K562 (cell line): ENCODE results near the gene MYMX. TPM values are rescaled to one million over a fixed set of nuclear protein-coding genes. Genes with fewer than 3 reads are reported as not detected.
A peak's percentile ranks its signal among the peaks of the same experiment; 100 is the strongest.

Source experiments
- CHD2 ChIP-seq: IDR thresholded peaks from 2 replicates; pipeline ENCODE4 v1.6.1; 2011; ENCODE audit warnings: low read depth, low read length
- CHD4 ChIP-seq: fragments of 200-600 bp; sonication (generic); IDR thresholded peaks from 3 replicates; pipeline ENCODE4 v1.6.1; 2012; ENCODE audit warnings: low read depth, mild to moderate bottlenecking, mixed read lengths, low read length, inconsistent platforms; ENCODE audit not compliant: insufficient read depth, insufficient replicate concordance, poor library complexity, severe bottlenecking
- CREBBP ChIP-seq: IDR thresholded peaks from one replicate; pipeline ENCODE4 v1.6.1; 2012; ENCODE audit warnings: low read depth, mild to moderate bottlenecking, control low read depth, inconsistent platforms, low read length
- EWSR1 ChIP-seq: fragments of 450-650 bp; IDR thresholded peaks from 2 replicates; pipeline ENCODE4 v1.6.1; 2018; ENCODE audit warnings: borderline replicate concordance, mild to moderate bottlenecking, low read depth, moderate library complexity; ENCODE audit not compliant: partially characterized antibody
- HCFC1 ChIP-seq: IDR thresholded peaks from 2 replicates; pipeline ENCODE4 v1.6.1; 2012; ENCODE audit warnings: low read depth, low read length, improper control_type of control experiment
- MCM2 ChIP-seq: fragments of 450-650 bp; IDR thresholded peaks from 2 replicates; pipeline ENCODE4 v1.6.1; 2017; ENCODE audit warnings: low read depth, mild to moderate bottlenecking
- MEF2D ChIP-seq: conservative IDR thresholded peaks from 2 replicates; pipeline ENCODE4 v1.6.1; 2016; ENCODE audit warnings: low read depth, missing genetic modification characterization, missing compliant biosample characterization
- POLR2AphosphoS2 ChIP-seq: IDR thresholded peaks from 2 replicates; pipeline ENCODE4 v1.6.1; 2012; ENCODE audit warnings: low read length, improper control_type of control experiment
- RFX1 ChIP-seq: fragments of 450-650 bp; IDR thresholded peaks from 2 replicates; pipeline ENCODE4 v1.6.1; 2016; ENCODE audit warnings: mild to moderate bottlenecking, moderate library complexity
- SIX5 ChIP-seq, 2 experiments: IDR thresholded peaks; 2 replicates each; pipeline ENCODE4 v1.6.1; 2011; ENCODE audit warnings: low read length in 2 of 2, borderline replicate concordance in 1 of 2, low read depth in 1 of 2, mild to moderate bottlenecking in 1 of 2, moderate library complexity in 1 of 2; ENCODE audit not compliant: insufficient read depth in 1 of 2
- polyA plus RNA-seq, 8 experiments: library from polyadenylated mRNA; depleted of rRNA in 4 of 8; stranded (reverse) in 5 of 8; unstranded in 3 of 8; fragments of >200 nt; fragmentation: Nextera tagmentation in 2 of 8; fragmentation: Illumina TruSeq in 1 of 8; extraction: Ambion mirVana in 2 of 8; extraction: Trizol in 1 of 8; gene quantifications; 2 replicates each; pipeline versions ENCODE4 v1.2.1 to v1.2.3, GENCODE V29; 2011 to 2014; ENCODE audit warnings: inconsistent platforms in 1 of 8, missing spikeins in 1 of 8
- total RNA-seq, 7 experiments: library from RNA; depleted of rRNA in 6 of 7; stranded (reverse); fragments of >200 nt in 6 of 7; fragmentation: Illumina TruSeq in 2 of 7; extraction: Trizol in 2 of 7; gene quantifications; 2 replicates each; pipeline versions ENCODE4 v1.2.1 to v1.2.3, GENCODE V29; 2011 to 2021; ENCODE audit warnings: low replicate concordance in 1 of 7
- TF ChIP-seq, protein P1 (sequence below): fragments of 450-650 bp; formaldehyde crosslinking; IDR thresholded peaks from 2 replicates; pipeline ENCODE4 v1.4.0; 2020; ENCODE audit warnings: mild to moderate bottlenecking, moderate library complexity
- TF ChIP-seq, protein P2 (sequence below): fragments of 450-650 bp; formaldehyde crosslinking; IDR thresholded peaks from 2 replicates; pipeline ENCODE4 v1.4.0; 2022; ENCODE audit warnings: missing genetic modification characterization
- TF ChIP-seq, protein P3 (sequence below), 2 experiments: fragments of 450-650 bp; formaldehyde crosslinking in 1 of 2; IDR thresholded peaks; 2 replicates each; pipeline versions ENCODE4 v1.4.0 to v1.6.1; 2014 to 2020; ENCODE audit warnings: mild to moderate bottlenecking in 2 of 2, borderline replicate concordance in 1 of 2, low read depth in 1 of 2
- TF ChIP-seq, protein P4 (sequence below): fragments of 450-650 bp; formaldehyde crosslinking; IDR thresholded peaks from 2 replicates; pipeline ENCODE4 v1.4.0; 2022; ENCODE audit warnings: missing genetic modification characterization

The MYMX gene
- total and polyA plus RNA-seq, 9 of the 15 experiments (the other 6 are each of a cell fraction or from before 2014, with no cell fraction given): 0.12 TPM; not detected in 8

DNA sequence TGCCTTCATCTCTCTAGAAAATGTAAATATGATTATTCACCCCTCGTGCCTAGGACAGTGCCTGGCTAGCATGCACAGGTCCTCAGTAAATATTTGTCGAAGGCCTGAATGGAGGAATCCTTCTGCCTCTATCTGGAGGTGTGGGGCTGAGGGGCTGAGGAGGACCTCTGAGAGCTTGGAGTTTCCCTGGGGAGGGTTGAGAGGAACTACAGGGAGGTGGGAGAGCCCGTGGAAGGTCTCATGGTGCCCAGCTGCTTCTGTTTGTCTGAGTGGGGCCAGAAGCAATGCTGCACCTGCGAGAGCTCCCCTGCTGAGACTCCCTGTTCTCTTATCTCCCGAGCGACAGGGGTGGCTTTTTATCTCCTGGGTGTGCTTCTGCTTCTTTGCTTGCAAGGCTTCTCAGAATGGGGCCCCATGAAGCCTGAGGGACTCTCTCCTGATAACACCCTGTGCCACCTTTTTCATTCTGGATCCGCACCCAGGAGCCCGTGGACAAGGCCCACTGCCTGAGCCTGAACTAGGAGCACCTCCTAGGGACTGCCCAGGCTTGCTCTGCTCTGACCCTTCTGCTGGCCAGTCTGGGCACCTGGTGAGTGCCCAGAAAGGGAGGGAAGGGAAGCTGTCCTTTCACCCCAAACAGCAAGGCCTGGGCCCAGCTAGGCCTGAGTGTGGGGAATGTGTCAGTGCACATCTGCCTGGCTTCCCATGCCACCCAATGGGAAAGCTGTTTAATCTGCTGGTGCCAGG, 9.0 kb downstream of the MYMX start (continued):
- TF ChIP-seq, protein P1, sequence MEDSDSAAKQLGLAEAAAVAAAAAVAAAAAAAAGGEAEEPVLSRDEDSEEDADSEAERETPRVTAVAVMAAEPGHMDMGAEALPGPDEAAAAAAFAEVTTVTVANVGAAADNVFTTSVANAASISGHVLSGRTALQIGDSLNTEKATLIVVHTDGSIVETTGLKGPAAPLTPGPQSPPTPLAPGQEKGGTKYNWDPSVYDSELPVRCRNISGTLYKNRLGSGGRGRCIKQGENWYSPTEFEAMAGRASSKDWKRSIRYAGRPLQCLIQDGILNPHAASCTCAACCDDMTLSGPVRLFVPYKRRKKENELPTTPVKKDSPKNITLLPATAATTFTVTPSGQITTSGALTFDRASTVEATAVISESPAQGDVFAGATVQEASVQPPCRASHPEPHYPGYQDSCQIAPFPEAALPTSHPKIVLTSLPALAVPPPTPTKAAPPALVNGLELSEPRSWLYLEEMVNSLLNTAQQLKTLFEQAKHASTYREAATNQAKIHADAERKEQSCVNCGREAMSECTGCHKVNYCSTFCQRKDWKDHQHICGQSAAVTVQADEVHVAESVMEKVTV (CRISPR knock-in tag): no peak
- TF ChIP-seq CHD4: no peak
- 0 out of 2 replicates have a peak, but pooled peaks have one; percentile 10 for TF ChIP-seq CHD2
- no peak for TF ChIP-seq HCFC1
- TF ChIP-seq MEF2D (tag): no peak
- TF ChIP-seq, protein P2, sequence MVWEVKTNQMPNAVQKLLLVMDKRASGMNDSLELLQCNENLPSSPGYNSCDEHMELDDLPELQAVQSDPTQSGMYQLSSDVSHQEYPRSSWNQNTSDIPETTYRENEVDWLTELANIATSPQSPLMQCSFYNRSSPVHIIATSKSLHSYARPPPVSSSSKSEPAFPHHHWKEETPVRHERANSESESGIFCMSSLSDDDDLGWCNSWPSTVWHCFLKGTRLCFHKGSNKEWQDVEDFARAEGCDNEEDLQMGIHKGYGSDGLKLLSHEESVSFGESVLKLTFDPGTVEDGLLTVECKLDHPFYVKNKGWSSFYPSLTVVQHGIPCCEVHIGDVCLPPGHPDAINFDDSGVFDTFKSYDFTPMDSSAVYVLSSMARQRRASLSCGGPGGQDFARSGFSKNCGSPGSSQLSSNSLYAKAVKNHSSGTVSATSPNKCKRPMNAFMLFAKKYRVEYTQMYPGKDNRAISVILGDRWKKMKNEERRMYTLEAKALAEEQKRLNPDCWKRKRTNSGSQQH: no peak
- TF ChIP-seq EWSR1: no peak
- TF ChIP-seq POLR2AphosphoS2: no peak
- no peak for TF ChIP-seq SIX5 (IDR thresholded peaks at IDR 0.05; ENCODE audit: borderline replicate concordance in 1 of 2, insufficient read depth in 1 of 2, low read depth in 1 of 2, low read length in 2 of 2)
- TF ChIP-seq, protein P3, sequence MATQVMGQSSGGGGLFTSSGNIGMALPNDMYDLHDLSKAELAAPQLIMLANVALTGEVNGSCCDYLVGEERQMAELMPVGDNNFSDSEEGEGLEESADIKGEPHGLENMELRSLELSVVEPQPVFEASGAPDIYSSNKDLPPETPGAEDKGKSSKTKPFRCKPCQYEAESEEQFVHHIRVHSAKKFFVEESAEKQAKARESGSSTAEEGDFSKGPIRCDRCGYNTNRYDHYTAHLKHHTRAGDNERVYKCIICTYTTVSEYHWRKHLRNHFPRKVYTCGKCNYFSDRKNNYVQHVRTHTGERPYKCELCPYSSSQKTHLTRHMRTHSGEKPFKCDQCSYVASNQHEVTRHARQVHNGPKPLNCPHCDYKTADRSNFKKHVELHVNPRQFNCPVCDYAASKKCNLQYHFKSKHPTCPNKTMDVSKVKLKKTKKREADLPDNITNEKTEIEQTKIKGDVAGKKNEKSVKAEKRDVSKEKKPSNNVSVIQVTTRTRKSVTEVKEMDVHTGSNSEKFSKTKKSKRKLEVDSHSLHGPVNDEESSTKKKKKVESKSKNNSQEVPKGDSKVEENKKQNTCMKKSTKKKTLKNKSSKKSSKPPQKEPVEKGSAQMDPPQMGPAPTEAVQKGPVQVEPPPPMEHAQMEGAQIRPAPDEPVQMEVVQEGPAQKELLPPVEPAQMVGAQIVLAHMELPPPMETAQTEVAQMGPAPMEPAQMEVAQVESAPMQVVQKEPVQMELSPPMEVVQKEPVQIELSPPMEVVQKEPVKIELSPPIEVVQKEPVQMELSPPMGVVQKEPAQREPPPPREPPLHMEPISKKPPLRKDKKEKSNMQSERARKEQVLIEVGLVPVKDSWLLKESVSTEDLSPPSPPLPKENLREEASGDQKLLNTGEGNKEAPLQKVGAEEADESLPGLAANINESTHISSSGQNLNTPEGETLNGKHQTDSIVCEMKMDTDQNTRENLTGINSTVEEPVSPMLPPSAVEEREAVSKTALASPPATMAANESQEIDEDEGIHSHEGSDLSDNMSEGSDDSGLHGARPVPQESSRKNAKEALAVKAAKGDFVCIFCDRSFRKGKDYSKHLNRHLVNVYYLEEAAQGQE (IDR thresholded peaks at IDR 0.05; ENCODE audit: borderline replicate concordance): peak; percentile 14; the same call in 1 of the 2 replicates
- TF ChIP-seq, protein P3 (CRISPR knock-in tag; IDR thresholded peaks at IDR 0.05; ENCODE audit: low read depth): no peak
- TF ChIP-seq MCM2: no peak
- TF ChIP-seq CREBBP: no peak
- TF ChIP-seq, protein P4, sequence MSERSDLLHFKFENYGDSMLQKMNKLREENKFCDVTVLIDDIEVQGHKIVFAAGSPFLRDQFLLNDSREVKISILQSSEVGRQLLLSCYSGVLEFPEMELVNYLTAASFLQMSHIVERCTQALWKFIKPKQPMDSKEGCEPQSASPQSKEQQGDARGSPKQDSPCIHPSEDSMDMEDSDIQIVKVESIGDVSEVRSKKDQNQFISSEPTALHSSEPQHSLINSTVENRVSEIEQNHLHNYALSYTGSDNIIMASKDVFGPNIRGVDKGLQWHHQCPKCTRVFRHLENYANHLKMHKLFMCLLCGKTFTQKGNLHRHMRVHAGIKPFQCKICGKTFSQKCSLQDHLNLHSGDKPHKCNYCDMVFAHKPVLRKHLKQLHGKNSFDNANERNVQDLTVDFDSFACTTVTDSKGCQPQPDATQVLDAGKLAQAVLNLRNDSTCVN (CRISPR knock-in tag): no peak
- TF ChIP-seq RFX1: no peak
